Right lobe of liver (tissue), 4 donors: ENCODE measurements around the gene PHKG1.

Experiments
- CTCF ChIP-seq, 4 donors: fragments of 200-600 bp in 3 of 4; fragments of 450-650 bp in 1 of 4; IDR thresholded peaks; one replicate each; pipeline versions ENCODE4 v1.5.1 to v1.8.0; 2016 to 2022; ENCODE audit warnings: antibody characterized with exemption in 4 of 4, mild to moderate bottlenecking in 2 of 4
- POLR2A ChIP-seq: fragments of 450-650 bp; IDR thresholded peaks from one replicate; pipeline ENCODE4 v1.6.1; 2017; ENCODE audit warnings: antibody characterized with exemption, mild to moderate bottlenecking
- donor health status: DM: no; HTN: no; CAD: no.
- donor health status: DM: no; HTN: no; CAD: no.
- donor health status: DM: no; HTN: yes; CAD: no.

- TF ChIP-seq POLR2A (no peak), CTCF (IDR thresholded peaks at IDR 0.05) (no peak)
These were observed 29.3 kb downstream of the PHKG1 start for GRCh38 chr7:56063500-56063881.
